K562 (cell line): ENCODE measurements around the gene TUBA4B. TPM values are rescaled to one million over a fixed set of nuclear protein-coding genes. Genes with fewer than 3 reads are reported as not detected.

Experiments used
- BDP1 ChIP-seq: IDR thresholded peaks from 3 replicates; pipeline ENCODE4 v1.6.1; 2011; ENCODE audit not compliant: insufficient read length, insufficient read depth
- CREB1 ChIP-seq, 2 experiments: sonication (generic) in 1 of 2; formaldehyde crosslinking in 1 of 2; IDR thresholded peaks; 2 replicates each; pipeline versions ENCODE4 v1.6.1 to v1.8.0; 2012 to 2022; ENCODE audit warnings: inconsistent platforms in 1 of 2, mild to moderate bottlenecking in 1 of 2, missing genetic modification reagents in 1 of 2, moderate library complexity in 1 of 2
- E2F5 ChIP-seq: sonication (generic); formaldehyde crosslinking; IDR thresholded peaks from 2 replicates; pipeline ENCODE4 v1.8.0; 2022; ENCODE audit warnings: mild to moderate bottlenecking, missing genetic modification reagents
- JUND ChIP-seq, 2 experiments: IDR thresholded peaks; 2 replicates in 1 of 2; 3 replicates in 1 of 2; pipeline ENCODE4 v1.6.1; 2011; ENCODE audit warnings: borderline replicate concordance in 2 of 2, low read depth in 2 of 2, low read length in 2 of 2, improper control_type of control experiment in 1 of 2, missing biosample characterization in 1 of 2, missing genetic modification characterization in 1 of 2, missing genetic modification reagents in 1 of 2
- KAT7 ChIP-seq: sonication (generic); formaldehyde crosslinking; IDR thresholded peaks from 2 replicates; pipeline ENCODE4 v1.8.0; 2022; ENCODE audit warnings: missing genetic modification reagents, mild to moderate bottlenecking, borderline replicate concordance
- MAFF ChIP-seq: IDR thresholded peaks from 2 replicates; pipeline ENCODE4 v1.6.1; 2012; ENCODE audit warnings: low read length, improper control_type of control experiment
- MIER1 ChIP-seq: fragments of 450-650 bp; IDR thresholded peaks from 2 replicates; pipeline ENCODE4 v1.6.1; 2016; ENCODE audit warnings: antibody characterized with exemption, mild to moderate bottlenecking, low read depth
- NBN ChIP-seq: fragments of 450-650 bp; IDR thresholded peaks from 2 replicates; pipeline ENCODE4 v1.6.1; 2016; ENCODE audit warnings: low read depth, mild to moderate bottlenecking
- POLR2AphosphoS5 ChIP-seq: IDR thresholded peaks from 2 replicates; pipeline ENCODE4 v1.6.1; 2011; ENCODE audit warnings: mild to moderate bottlenecking, low read depth, low read length, moderate library complexity; ENCODE audit not compliant: control insufficient read depth, insufficient read depth
- RERE ChIP-seq: sonication (generic); formaldehyde crosslinking; IDR thresholded peaks from 2 replicates; pipeline ENCODE4 v1.8.0; 2023; ENCODE audit warnings: missing genetic modification reagents, mild to moderate bottlenecking, borderline replicate concordance
- SMAD2 ChIP-seq: fragments of 150-350 bp; IDR thresholded peaks from 2 replicates; pipeline ENCODE4 v1.6.1; 2014; ENCODE audit warnings: low read depth, mild to moderate bottlenecking, low read length
- SMARCA5 ChIP-seq: fragments of 450-650 bp; IDR thresholded peaks from 2 replicates; pipeline ENCODE4 v1.6.1; 2016
- SRSF1 ChIP-seq: fragments of 200-400 bp; formaldehyde crosslinking; IDR thresholded peaks from 2 replicates; pipeline ENCODE4 v1.6.1; 2017; ENCODE audit warnings: mild to moderate bottlenecking, low read depth, low read length, moderate library complexity
- TAL1 ChIP-seq: fragments of 450-650 bp; IDR thresholded peaks from 2 replicates; pipeline ENCODE4 v1.6.1; 2016; ENCODE audit warnings: mild to moderate bottlenecking
- TFAP4 ChIP-seq: sonication (generic); formaldehyde crosslinking; IDR thresholded peaks from 2 replicates; pipeline ENCODE4 v1.8.0; 2022; ENCODE audit warnings: missing genetic modification reagents, mild to moderate bottlenecking, moderate library complexity, borderline replicate concordance
- XRCC3 ChIP-seq: fragments of 450-650 bp; IDR thresholded peaks from 2 replicates; pipeline ENCODE4 v1.6.1; 2017; ENCODE audit warnings: mild to moderate bottlenecking, moderate library complexity
- ZBTB7A ChIP-seq: IDR thresholded peaks from 2 replicates; pipeline ENCODE4 v1.6.1; 2011; ENCODE audit warnings: low read depth, mild to moderate bottlenecking, low read length, moderate library complexity, borderline replicate concordance; ENCODE audit not compliant: control insufficient read depth
- polyA plus RNA-seq, 8 experiments: library from polyadenylated mRNA; depleted of rRNA in 4 of 8; stranded (reverse) in 5 of 8; unstranded in 3 of 8; fragments of >200 nt; fragmentation: Nextera tagmentation in 2 of 8; fragmentation: Illumina TruSeq in 1 of 8; extraction: Ambion mirVana in 2 of 8; extraction: Trizol in 1 of 8; gene quantifications; 2 replicates each; pipeline versions ENCODE4 v1.2.1 to v1.2.3, GENCODE V29; 2011 to 2014; ENCODE audit warnings: inconsistent platforms in 1 of 8, missing spikeins in 1 of 8
- total RNA-seq, 7 experiments: library from RNA; depleted of rRNA in 6 of 7; stranded (reverse); fragments of >200 nt in 6 of 7; fragmentation: Illumina TruSeq in 2 of 7; extraction: Trizol in 2 of 7; gene quantifications; 2 replicates each; pipeline versions ENCODE4 v1.2.1 to v1.2.3, GENCODE V29; 2011 to 2021; ENCODE audit warnings: low replicate concordance in 1 of 7

TUBA4B gene
- total and polyA plus RNA-seq, 9 of the 15 experiments (the other 6 are each of a cell fraction or from before 2014, with no cell fraction given) = 0.04 TPM; not detected in 8

- TF ChIP-seq TFAP4 (CRISPR knock-in tag) = peak; percentile 36; the same call in 1 of the 2 replicates
- no peak for TF ChIP-seq XRCC3
- no peak for TF ChIP-seq SMAD2
- peak; percentile 64; the same call in 1 of the 2 replicates for TF ChIP-seq ZBTB7A
- TF ChIP-seq SMARCA5 = no peak
- peak; percentile 71 for TF ChIP-seq JUND (IDR thresholded peaks at IDR 0.05; ENCODE audit: borderline replicate concordance, low read depth, low read length)
- no peak; the same call in 2 of the 3 replicates for TF ChIP-seq JUND (tag; IDR thresholded peaks at IDR 0.05; ENCODE audit: borderline replicate concordance, low read depth, low read length)
- no peak for TF ChIP-seq BDP1
- TF ChIP-seq RERE (CRISPR knock-in tag) = no peak
- TF ChIP-seq NBN = peak; percentile 70; the same call in 1 of the 2 replicates
- no peak for TF ChIP-seq MIER1
- TF ChIP-seq POLR2AphosphoS5 = peak; percentile 83
- TF ChIP-seq E2F5 (CRISPR knock-in tag) = no peak
- TF ChIP-seq KAT7 (CRISPR knock-in tag) = no peak
- TF ChIP-seq TAL1 = no peak
- TF ChIP-seq CREB1 (IDR thresholded peaks at IDR 0.05) = peak; percentile 83
- TF ChIP-seq CREB1 (CRISPR knock-in tag; IDR thresholded peaks at IDR 0.05) = peak; percentile 64; the same call in 1 of the 2 replicates
- TF ChIP-seq MAFF = no peak
- no peak for TF ChIP-seq SRSF1
Measured at GRCh38 chr2:219206328-219207133, 46.5 kb upstream of the TUBA4B start, which contains the start of gene ZFAND2B (continued).
